ENCODE results near the gene C6orf52.
"Not testable (repeated sequence)": the region's sequence is repeated elsewhere in the genome, so short reads cannot be mapped to it uniquely, and the experiment has no call there.

The C6orf52 gene

DNA sequence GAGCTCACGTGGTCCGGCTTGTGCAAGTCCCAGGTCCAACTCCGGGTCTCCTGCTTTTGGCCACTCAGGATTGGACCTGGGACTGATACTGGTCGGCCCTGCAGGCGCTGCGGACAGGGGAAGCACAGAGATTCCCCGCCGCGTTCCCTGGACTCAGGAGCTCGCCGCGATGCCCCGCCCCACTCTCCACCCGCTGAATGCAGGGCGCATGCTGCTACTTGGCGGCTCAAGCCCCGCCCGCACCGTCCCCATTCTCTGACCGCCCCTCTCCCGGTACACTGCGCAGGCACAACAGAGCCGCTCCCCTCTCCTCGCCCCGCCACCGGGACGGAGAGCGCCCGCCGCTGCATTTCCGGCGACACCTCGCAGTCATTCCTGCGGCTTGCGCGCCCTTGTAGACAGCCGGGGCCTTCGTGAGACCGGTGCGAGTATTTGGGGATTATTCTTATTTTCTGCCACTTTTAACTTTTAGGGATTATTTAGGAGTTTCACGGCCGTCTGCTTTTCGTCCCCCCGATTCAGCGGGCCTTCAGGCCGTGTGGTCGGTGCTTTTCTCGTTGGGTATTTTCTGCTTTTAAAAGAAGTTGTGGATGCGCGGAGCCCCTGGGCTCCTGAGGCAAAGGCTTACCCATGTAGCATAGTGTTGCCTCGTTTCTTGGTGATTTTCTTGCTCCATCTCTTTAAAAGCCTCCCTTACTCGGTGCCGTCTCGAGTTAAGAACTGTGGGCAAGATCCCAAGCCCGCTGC, 28.6 kb upstream of the C6orf52 start, which contains the start of gene TMEM14C:
TMEM14C (plus strand) TSS at position 251 of the 747 bp plus-strand sequence. CDS start 1,544 bp downstream, outside the sequence.
- Histone ChIP-seq H3K9me3 (ENCODE audit: insufficient read depth, low read length) (no peaks in the 10 kb centered on the region), H3K9ac (ENCODE audit: low read length) (peak within 1 kb of the TSS; percentile 90), H3K4me2 (ENCODE audit: low read length) (peak within 1 kb of the TSS; percentile 80), H3K27me3 (ENCODE audit: low read depth, low read length) (no peaks in the 10 kb centered on the region), H3K4me3 (ENCODE audit: low read length) (peak within 1 kb of the TSS; percentile 93), H3K79me2 (ENCODE audit: low read length) (0 out of 2 replicates have a peak, but pooled peaks cover 3% of the 10 kb centered on the region), H3K36me3 (replicated peaks; ENCODE audit: low read depth, low read length) (no peaks in the 10 kb centered on the region), H2AFZ (ENCODE audit: low read depth, low read length) (peak within 1 kb of the TSS; percentile 97), H4K20me1 (ENCODE audit: insufficient read depth, low read length) (no peaks in the 10 kb centered on the region), H3K27ac (ENCODE audit: low read length) (peak within 1 kb of the TSS; percentile 16; the same call in 1 of the 2 replicates), H3K4me1 (ENCODE audit: low read length) (0 out of 2 replicates have a peak, but pooled peaks cover 4% of the 10 kb centered on the region)
- TF ChIP-seq, protein P1, sequence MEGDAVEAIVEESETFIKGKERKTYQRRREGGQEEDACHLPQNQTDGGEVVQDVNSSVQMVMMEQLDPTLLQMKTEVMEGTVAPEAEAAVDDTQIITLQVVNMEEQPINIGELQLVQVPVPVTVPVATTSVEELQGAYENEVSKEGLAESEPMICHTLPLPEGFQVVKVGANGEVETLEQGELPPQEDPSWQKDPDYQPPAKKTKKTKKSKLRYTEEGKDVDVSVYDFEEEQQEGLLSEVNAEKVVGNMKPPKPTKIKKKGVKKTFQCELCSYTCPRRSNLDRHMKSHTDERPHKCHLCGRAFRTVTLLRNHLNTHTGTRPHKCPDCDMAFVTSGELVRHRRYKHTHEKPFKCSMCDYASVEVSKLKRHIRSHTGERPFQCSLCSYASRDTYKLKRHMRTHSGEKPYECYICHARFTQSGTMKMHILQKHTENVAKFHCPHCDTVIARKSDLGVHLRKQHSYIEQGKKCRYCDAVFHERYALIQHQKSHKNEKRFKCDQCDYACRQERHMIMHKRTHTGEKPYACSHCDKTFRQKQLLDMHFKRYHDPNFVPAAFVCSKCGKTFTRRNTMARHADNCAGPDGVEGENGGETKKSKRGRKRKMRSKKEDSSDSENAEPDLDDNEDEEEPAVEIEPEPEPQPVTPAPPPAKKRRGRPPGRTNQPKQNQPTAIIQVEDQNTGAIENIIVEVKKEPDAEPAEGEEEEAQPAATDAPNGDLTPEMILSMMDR (IDR thresholded peaks at IDR 0.05; ENCODE audit: low read depth, low read length), result no peak
- no peak for TF ChIP-seq EZH2phosphoT487 (IDR thresholded peaks at IDR 0.05; ENCODE audit: low read depth)

DNA sequence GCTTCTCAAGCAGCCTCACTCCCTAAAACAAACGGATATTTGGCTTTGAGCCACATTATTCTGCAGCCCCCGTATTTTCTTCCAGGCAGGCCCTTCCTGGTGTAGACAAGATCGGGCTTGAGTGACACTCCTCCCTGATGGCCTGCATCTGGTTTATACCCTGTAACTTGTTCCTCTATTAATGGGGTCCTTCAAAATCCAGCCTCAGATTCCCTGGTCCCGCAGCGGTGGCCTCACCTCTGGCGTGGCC, 28.1 kb upstream of the C6orf52 start:
- 0 out of 2 replicates have a peak, but pooled peaks cover 4% of the 10 kb centered on the region for H3K4me1 ChIP-seq (ENCODE audit: low read length)
- H3K9me3 ChIP-seq (ENCODE audit: insufficient read depth, low read length), result no peaks in the 10 kb centered on the region
- peak overlapping the region; percentile 80 for H3K4me2 ChIP-seq (ENCODE audit: low read length)
- no peak for TF ChIP-seq EZH2phosphoT487 (IDR thresholded peaks at IDR 0.05; ENCODE audit: low read depth)
- TF ChIP-seq, protein P1 (IDR thresholded peaks at IDR 0.05; ENCODE audit: low read depth, low read length), result no peak
- no peaks in the 10 kb centered on the region for H3K36me3 ChIP-seq (replicated peaks; ENCODE audit: low read depth, low read length)
- H3K9ac ChIP-seq (ENCODE audit: low read length), result peak overlapping the region; percentile 90
- no peaks in the 10 kb centered on the region for H4K20me1 ChIP-seq (ENCODE audit: insufficient read depth, low read length)
- no peak overlapping the region for H3K27ac ChIP-seq (ENCODE audit: low read length)
- H2AFZ ChIP-seq (ENCODE audit: low read depth, low read length), result peak overlapping the region; percentile 97
- H3K4me3 ChIP-seq (ENCODE audit: low read length), result peak overlapping the region; percentile 93
- H3K27me3 ChIP-seq (ENCODE audit: low read depth, low read length), result no peaks in the 10 kb centered on the region
- 0 out of 2 replicates have a peak, but pooled peaks cover 3% of the 10 kb centered on the region for H3K79me2 ChIP-seq (ENCODE audit: low read length)

DNA sequence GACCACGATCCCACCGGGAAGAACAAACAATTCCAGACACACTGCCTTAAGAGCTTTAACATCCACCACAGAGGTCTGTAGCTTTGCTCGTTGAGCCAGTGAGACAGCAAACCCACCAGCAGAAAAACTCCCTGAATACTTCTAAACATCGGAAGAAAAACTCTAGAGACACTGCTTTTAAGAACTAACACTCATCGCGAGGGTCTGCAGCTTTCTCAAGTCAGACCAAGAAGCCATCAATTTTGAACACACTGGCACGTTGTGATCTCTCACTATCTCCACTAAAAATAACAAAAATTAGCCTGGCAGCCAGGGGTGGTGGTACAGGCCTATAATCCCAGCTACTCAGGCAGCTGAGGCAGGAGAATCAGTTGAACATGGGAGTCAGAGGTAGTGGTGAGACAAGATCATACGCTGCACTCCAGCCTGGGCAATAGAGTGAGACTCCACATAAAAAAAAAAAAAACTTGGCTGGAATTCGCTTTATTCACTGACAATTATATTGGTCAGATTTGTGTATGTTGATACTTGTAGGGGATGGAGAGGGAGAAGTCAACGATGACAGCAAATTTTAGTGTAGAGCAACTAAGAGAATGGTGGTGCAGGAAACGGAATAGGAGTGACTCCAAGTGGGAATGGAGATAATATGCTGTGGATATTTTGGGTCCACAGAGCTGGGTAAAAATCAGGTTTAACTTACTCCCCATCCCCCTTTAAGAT, 27.6 kb upstream of the C6orf52 start:
- 0 out of 2 replicates have a peak, but pooled peaks cover 4% of the 10 kb centered on the region for H3K4me1 ChIP-seq (ENCODE audit: low read length)
- H4K20me1 ChIP-seq (ENCODE audit: insufficient read depth, low read length), result no peaks in the 10 kb centered on the region
- no peak overlapping the region for H3K27ac ChIP-seq (ENCODE audit: low read length)
- no peaks in the 10 kb centered on the region for H3K36me3 ChIP-seq (replicated peaks; ENCODE audit: low read depth, low read length)
- peak overlapping the region; percentile 80 for H3K4me2 ChIP-seq (ENCODE audit: low read length)
- TF ChIP-seq EZH2phosphoT487 (IDR thresholded peaks at IDR 0.05; ENCODE audit: low read depth), result no peak
- TF ChIP-seq, protein P1 (IDR thresholded peaks at IDR 0.05; ENCODE audit: low read depth, low read length), result no peak
- 0 out of 2 replicates have a peak, but pooled peaks cover 3% of the 10 kb centered on the region for H3K79me2 ChIP-seq (ENCODE audit: low read length)
- no peaks in the 10 kb centered on the region for H3K27me3 ChIP-seq (ENCODE audit: low read depth, low read length)
- H2AFZ ChIP-seq (ENCODE audit: low read depth, low read length), result peak overlapping the region; percentile 97; the same call in 1 of the 2 replicates
- peak overlapping the region; percentile 93 for H3K4me3 ChIP-seq (ENCODE audit: low read length)
- H3K9ac ChIP-seq (ENCODE audit: low read length), result peak overlapping the region; percentile 90; the same call in 1 of the 2 replicates
- no peaks in the 10 kb centered on the region for H3K9me3 ChIP-seq (ENCODE audit: insufficient read depth, low read length)

DNA sequence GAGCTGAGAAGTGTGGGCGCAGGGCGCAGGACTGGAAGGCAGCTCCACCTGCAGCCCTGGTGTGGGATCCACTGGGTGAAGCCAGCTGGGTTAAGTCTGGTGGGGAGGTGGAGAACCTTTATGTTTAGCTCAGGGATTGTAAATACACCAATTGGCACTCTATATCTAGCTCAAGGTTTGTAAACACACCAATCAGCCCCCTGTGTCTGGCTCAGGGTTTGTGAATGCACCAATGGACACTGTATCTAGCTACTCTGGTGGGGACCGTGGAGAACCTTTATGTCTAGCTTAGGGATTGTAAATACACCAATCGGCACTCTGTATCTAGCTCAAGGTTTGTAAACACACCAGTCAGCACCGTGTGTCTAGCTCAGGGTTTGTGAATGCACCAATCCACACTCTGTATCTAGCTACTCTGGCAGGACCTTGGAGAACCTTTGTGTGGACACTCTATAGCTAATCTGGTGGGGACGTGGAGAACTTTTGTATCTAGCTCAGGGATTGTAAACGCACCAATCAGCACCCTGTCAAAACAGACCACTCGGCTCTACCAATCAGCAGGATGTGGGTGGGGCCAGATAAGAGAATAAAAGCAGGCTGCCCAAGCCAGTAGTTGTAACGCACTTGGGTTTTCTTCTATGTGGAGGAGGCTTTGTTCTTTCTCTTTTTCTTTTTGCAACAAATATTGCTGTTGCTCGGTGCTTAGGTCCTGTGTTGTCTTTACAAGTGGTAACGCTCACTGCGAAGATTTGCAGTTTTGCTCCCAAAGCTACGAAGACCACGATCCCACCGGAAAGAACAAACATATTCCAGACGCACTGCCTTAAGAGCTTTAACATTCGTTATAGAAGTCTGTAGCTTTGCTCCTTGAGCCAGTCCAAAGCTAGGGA, 26.8 kb upstream of the C6orf52 start:
- not testable (repeated sequence) for H3K36me3 ChIP-seq (replicated peaks; ENCODE audit: low read depth, low read length); H3K4me2 ChIP-seq (ENCODE audit: low read length); H3K27ac ChIP-seq (ENCODE audit: low read length); H3K27me3 ChIP-seq (ENCODE audit: low read depth, low read length); H3K4me1 ChIP-seq (ENCODE audit: low read length); H3K79me2 ChIP-seq (ENCODE audit: low read length); H4K20me1 ChIP-seq (ENCODE audit: insufficient read depth, low read length); H2AFZ ChIP-seq (ENCODE audit: low read depth, low read length); H3K9ac ChIP-seq (ENCODE audit: low read length); H3K4me3 ChIP-seq (ENCODE audit: low read length); H3K9me3 ChIP-seq (ENCODE audit: insufficient read depth, low read length)

Measured in OCI-LY3 (cell line).